Prostate gland (tissue), 2 donors: Measurements from ENCODE around the gene PBLD. TPM values are rescaled to one million over a fixed set of nuclear protein-coding genes. Genes with fewer than 3 reads are reported as not detected.
"Not testable (repeated sequence)": the region's sequence is repeated elsewhere in the genome, so short reads cannot be mapped to it uniquely, and the experiment has no call there.

Source experiments
- DNase-seq: peaks from one replicate; pipeline ENCODE4 v3.0.0-alpha.2; 2019; ENCODE audit warnings: low spot score
- H3K27ac ChIP-seq, 2 donors: fragments of 200-600 bp; sonication (generic); 2 replicates each; pipeline ENCODE4 v1.5.1; 2017 to 2019
- H3K27me3 ChIP-seq: fragments of 200-600 bp; sonication (generic); replicated peaks from 2 replicates; pipeline ENCODE4 v1.5.1; 2019; ENCODE audit not compliant: insufficient read depth
- H3K36me3 ChIP-seq, 2 donors: fragments of 200-600 bp; sonication (generic); 1 replicate in 1 of 2; 2 replicates in 1 of 2; pipeline versions ENCODE4 v1.5.1 to v1.8.1; 2017 to 2019
- H3K4me1 ChIP-seq: fragments of 200-600 bp; sonication (generic); replicated peaks from 2 replicates; pipeline ENCODE4 v1.5.1; 2019
- H3K4me3 ChIP-seq, 2 donors: fragments of 200-600 bp; sonication (generic); 2 replicates each; pipeline ENCODE4 v1.5.1; 2017 to 2019
- H3K9me3 ChIP-seq: fragments of 200-600 bp; sonication (generic); 2 replicates; pipeline ENCODE4 v1.5.1; 2017
- POLR2A ChIP-seq: fragments of 450-650 bp; IDR thresholded peaks from one replicate; pipeline ENCODE4 v1.6.1; 2016; ENCODE audit warnings: antibody characterized with exemption, mild to moderate bottlenecking
- POLR2AphosphoS5 ChIP-seq: sonication (generic); formaldehyde crosslinking; IDR thresholded peaks from one replicate; pipeline ENCODE4 v1.6.1; 2017; ENCODE audit warnings: antibody characterized with exemption
- WGBS: methylation state at CpG from one replicate; pipeline ENCODE4 v1.1.5; 2018; 5-methylcytosine and 5-hydroxymethylcytosine counted together
- intact Hi-C: fragments of 100-400 bp; cut with DNase I; formaldehyde crosslinking; loops from one replicate; pipeline ENCODE4 v1.14.2; 2022
- total RNA-seq, 2 donors: library from RNA; depleted of rRNA; stranded (reverse); fragments of >200 nt; gene quantifications; one replicate each; pipeline ENCODE4 v1.1.0, GENCODE V29; 2016
- TF ChIP-seq, protein P1 (sequence below), 4 experiments: fragments of 200-600 bp in 2 of 4; fragments of 450-650 bp in 2 of 4; sonication (generic) in 2 of 4; IDR thresholded peaks; 1 replicate in 3 of 4; 2 replicates in 1 of 4; pipeline ENCODE4 v1.5.1; 2016 to 2019; ENCODE audit warnings: antibody characterized with exemption in 4 of 4, mild to moderate bottlenecking in 2 of 4, moderate library complexity in 2 of 4

The PBLD gene
- total RNA-seq, 2 donors from 2014 or later = 8.6 to 8.7 TPM

- Histone ChIP-seq H3K27ac (no peak overlapping the region), H3K4me1 (no peaks in the 10 kb centered on the region), H3K9me3 (no peaks in the 10 kb centered on the region), H3K36me3 (no peaks in the 10 kb centered on the region), H3K4me3 (no peak overlapping the region), H3K27me3 (no peaks in the 10 kb centered on the region)
- 52% methylated on average over 1 of the region's 1 CpG for WGBS
- TF ChIP-seq POLR2AphosphoS5 (no peak), POLR2A (no peak)
- TF ChIP-seq, protein P1, sequence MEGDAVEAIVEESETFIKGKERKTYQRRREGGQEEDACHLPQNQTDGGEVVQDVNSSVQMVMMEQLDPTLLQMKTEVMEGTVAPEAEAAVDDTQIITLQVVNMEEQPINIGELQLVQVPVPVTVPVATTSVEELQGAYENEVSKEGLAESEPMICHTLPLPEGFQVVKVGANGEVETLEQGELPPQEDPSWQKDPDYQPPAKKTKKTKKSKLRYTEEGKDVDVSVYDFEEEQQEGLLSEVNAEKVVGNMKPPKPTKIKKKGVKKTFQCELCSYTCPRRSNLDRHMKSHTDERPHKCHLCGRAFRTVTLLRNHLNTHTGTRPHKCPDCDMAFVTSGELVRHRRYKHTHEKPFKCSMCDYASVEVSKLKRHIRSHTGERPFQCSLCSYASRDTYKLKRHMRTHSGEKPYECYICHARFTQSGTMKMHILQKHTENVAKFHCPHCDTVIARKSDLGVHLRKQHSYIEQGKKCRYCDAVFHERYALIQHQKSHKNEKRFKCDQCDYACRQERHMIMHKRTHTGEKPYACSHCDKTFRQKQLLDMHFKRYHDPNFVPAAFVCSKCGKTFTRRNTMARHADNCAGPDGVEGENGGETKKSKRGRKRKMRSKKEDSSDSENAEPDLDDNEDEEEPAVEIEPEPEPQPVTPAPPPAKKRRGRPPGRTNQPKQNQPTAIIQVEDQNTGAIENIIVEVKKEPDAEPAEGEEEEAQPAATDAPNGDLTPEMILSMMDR (IDR thresholded peaks at IDR 0.05) = no peak
- intact Hi-C loops = no loop called here
- DNase-seq = no peak
Observed at GRCh38 chr10:68315582-68315981, 17.1 kb downstream of the PBLD start.

DNA sequence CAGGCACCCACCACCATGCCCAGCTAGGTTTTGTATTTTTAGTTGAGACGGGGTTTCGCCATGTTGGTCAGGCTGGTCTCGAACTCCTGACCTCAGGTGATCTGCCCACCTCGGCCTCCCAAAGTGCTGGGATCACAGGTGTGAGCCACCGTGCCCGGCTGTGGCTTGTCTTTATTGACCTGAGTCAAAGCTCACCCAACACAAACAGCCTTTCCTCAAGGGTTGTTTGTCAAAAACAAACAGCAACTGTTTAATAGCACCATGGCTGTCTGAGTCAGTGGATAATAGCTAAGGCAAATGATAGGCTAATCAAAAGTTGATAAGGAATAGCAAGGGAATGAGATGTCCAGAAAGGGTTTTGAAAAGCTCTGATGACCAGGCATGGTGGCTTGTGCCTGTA lies 17.8 kb downstream of the PBLD start:
- H3K9me3 ChIP-seq, H3K36me3 ChIP-seq, H3K4me1 ChIP-seq, H3K27me3 ChIP-seq, DNase-seq, intact Hi-C loops, H3K4me3 ChIP-seq, H3K27ac ChIP-seq: not testable (repeated sequence)
- 93% methylated on average over 6 of the region's 6 CpGs for WGBS

GRCh38 chr10:68310531-68310930 lies 22.2 kb downstream of the PBLD start:
- Histone ChIP-seq H3K36me3 (no peaks in the 10 kb centered on the region), H3K9me3 (no peaks in the 10 kb centered on the region), H3K4me3 (no peak overlapping the region), H3K27me3 (no peaks in the 10 kb centered on the region), H3K4me1 (no peaks in the 10 kb centered on the region), H3K27ac (no peak overlapping the region)
- DNase-seq = no peak
- intact Hi-C loops = no loop called here
- no peak for TF ChIP-seq POLR2A
- no peak for TF ChIP-seq POLR2AphosphoS5
- TF ChIP-seq, protein P1 (IDR thresholded peaks at IDR 0.05) = no peak

- Histone ChIP-seq H3K27ac (no peak overlapping the region), H3K36me3 (no peaks in the 10 kb centered on the region), H3K4me1 (no peaks in the 10 kb centered on the region), H3K27me3 (no peaks in the 10 kb centered on the region), H3K9me3 (no peaks in the 10 kb centered on the region), H3K4me3 (no peak overlapping the region)
- 3% methylated on average over 1 of the region's 1 CpG for WGBS
- intact Hi-C loops = loop anchor here (10.0 kb wide), 3 partner anchors 91 to 451 kb away; no protein-coding TSS in a partner anchor
- DNase-seq = no peak
- no peak for TF ChIP-seq POLR2AphosphoS5
- TF ChIP-seq, protein P1 (IDR thresholded peaks at IDR 0.05) = no peak
- TF ChIP-seq POLR2A = no peak
Observed at GRCh38 chr10:68305854-68306253, 26.9 kb downstream of the PBLD start.

GRCh38 chr10:68303849-68304412 lies 28.8 kb downstream of the PBLD start:
- 71% methylated on average over 7 of the region's 7 CpGs for WGBS
- no peak for DNase-seq
- H3K4me3 ChIP-seq = no peak overlapping the region
- no peaks in the 10 kb centered on the region for H3K4me1 ChIP-seq
- intact Hi-C loops = loop anchor here (10.0 kb wide), 3 partner anchors 89 to 449 kb away; no protein-coding TSS in a partner anchor
- H3K9me3 ChIP-seq = no peaks in the 10 kb centered on the region
- no peaks in the 10 kb centered on the region for H3K36me3 ChIP-seq
- no peak for TF ChIP-seq POLR2A
- TF ChIP-seq POLR2AphosphoS5 = no peak
- TF ChIP-seq, protein P1 (IDR thresholded peaks at IDR 0.05) = no peak
- H3K27me3 ChIP-seq = no peaks in the 10 kb centered on the region
- H3K27ac ChIP-seq = no peak overlapping the region
